Measurements from ENCODE around the gene ADNP2.

ADNP2 gene

DNA sequence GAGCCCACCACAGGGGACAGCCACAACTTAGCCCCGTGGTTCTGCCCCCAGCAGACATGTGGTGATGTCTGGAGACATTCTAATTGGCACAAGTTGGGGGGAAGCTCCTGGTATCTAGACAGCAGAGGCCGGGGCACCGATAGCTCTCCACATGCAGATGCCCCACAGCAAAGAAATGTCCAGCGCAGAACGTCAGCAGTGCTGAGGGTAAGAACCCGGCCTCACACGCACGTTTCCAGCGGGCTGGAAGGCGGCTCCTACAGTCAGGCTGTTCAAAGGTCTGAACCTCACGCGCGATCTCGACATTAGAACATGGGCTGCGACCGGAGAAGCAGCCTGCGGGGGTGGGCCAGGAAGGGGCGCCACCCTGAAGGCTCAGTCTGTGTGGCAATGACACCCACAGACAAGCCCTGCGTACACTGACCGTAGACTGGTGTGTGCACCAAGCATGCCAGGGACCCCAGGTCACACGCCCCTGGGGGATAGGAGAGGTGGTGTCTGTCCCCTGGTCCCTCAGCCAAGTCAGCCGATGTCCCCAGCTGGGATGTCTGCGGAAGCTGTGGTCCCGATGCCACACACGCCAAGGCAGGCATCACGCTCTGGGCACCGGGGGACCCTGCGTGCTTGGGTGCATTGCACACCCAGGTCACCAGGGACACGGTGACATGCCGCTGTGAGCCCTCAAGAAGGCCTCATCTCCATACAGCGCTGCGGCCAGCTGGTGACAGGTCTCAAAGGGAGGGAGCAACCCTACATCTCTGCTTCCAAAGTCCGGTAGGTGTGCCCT is 71.9 kb downstream of the ADNP2 start:
- Histone ChIP-seq H2BK120ac (ENCODE audit: low read depth, low read length) (no peak overlapping the region), H2AK5ac (ENCODE audit: low read depth, low read length) (no peak overlapping the region), H3K14ac (ENCODE audit: low read length) (peak overlapping the region; percentile 57), H3K4me2 (ENCODE audit: insufficient read depth, low read length, poor library complexity, severe bottlenecking) (no peak overlapping the region), H3K27ac (replicated peaks; ENCODE audit: low read length) (no peak overlapping the region), H3K79me1 (ENCODE audit: low read depth, low read length) (peaks cover 3% of the 10 kb centered on the region), H3K36me3 (replicated peaks in 1 of 2; ENCODE audit: control insufficient read depth in 2 of 2, insufficient read depth in 2 of 2, low read length in 2 of 2) (peaks cover 0 to 14% of the 10 kb centered on the region in 2 donors), H3K23ac (ENCODE audit: low read depth, low read length, poor library complexity) (peak overlapping the region; percentile 45), H3K9ac (ENCODE audit: low read depth, low read length, poor library complexity) (peak overlapping the region; percentile 55), H2BK15ac (ENCODE audit: low read length) (no peak overlapping the region), H3K4me3 (ENCODE audit: low read length in 2 of 2) (no peak overlapping the region), H4K91ac (ENCODE audit: low read depth, low read length, poor library complexity) (no peak overlapping the region), H4K8ac (ENCODE audit: low read depth, low read length) (no peak overlapping the region), H2BK5ac (ENCODE audit: low read length) (peak overlapping the region; percentile 17), H3K4me1 (ENCODE audit: control insufficient read depth in 2 of 2, insufficient read depth in 1 of 2, low read depth in 1 of 2, low read length in 2 of 2) (peaks cover 0 to 3% of the 10 kb centered on the region in 2 donors), H3K9me3 (replicated peaks in 1 of 2; ENCODE audit: control insufficient read depth in 2 of 2, insufficient read depth in 1 of 2, low read depth in 1 of 2, low read length in 2 of 2) (no peaks in the 10 kb centered on the region), H3K4ac (ENCODE audit: low read length) (no peak overlapping the region), H3K18ac (ENCODE audit: low read length) (peak overlapping the region; percentile 29), H2AFZ (ENCODE audit: low read length) (no peak overlapping the region), H3K27me3 (ENCODE audit: control insufficient read depth in 3 of 3, insufficient read depth in 3 of 3, low read depth in 1 of 3, low read length in 3 of 3) (no peaks in the 10 kb centered on the region), H2BK12ac (ENCODE audit: low read length) (no peak overlapping the region)
- WGBS, 2 donors (ENCODE audit: extremely low coverage in 2 of 2, insufficient read length in 2 of 2, insufficient replicate concordance in 1 of 2) = no CpG with 5 or more reads among the region's 33 CpGs
- no peak for DNase-seq (ENCODE audit: low spot score)

DNA sequence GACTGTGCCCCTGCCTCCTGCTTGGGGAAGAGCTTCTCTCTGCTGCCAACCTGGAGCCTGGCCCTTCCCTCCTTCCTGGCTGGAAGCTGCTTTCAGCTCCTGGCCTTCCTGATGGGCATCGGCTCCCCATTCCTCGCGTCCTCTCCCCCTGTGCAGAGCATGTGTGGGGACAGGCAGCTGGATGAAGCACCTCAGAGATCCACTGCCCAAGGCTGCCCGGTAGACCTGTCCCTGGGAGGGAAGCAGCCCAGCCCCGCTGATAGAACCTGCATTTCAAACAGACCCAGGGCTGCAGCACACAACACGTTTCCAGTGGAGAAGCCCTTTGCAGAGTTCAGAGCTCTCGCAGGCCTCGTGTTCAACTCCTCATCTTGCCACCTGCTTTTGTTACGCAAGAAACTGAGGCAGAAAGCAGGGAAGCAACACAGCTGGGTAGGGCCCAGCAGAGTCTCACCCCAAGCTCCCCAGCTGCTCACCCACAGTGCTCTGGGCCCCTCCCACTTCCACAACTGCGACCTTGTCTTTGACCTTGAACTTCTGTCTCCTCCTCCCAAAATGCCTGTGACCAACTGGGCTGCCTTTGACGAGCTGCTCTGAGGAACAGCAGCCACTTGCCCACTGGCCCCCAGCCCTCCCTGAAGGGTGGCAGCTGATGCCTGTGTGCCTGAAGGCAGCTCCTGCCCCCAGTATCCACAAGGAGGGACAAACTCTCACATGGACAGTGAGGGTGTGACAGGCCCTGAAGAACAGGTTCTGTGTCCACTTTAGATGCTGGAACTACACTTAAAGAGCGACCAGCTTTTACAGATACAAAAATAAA is 72.8 kb downstream of the ADNP2 start:
- no peak overlapping the region for H4K8ac ChIP-seq (ENCODE audit: low read depth, low read length)

DNA sequence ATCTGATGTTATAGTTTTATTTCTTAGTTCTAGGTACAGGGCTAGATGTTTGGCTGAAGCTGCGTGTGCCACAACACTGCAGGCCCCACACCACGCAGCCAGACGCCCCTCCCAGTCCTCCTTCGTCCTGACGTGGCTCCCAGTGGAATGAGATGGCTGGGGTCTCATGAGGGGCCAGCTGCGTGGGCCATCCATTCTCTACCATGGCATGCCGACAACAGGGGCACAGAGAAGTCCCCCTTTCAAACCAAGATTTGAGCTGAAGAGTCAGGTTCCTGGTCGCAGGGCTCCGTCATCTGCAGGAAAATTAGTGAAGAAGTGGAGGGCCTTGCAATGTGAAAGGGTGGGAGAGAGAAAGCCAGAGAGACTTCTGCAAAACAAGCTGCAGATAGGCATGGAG is 73.8 kb downstream of the ADNP2 start:
- Histone ChIP-seq H2AK5ac (ENCODE audit: low read depth, low read length) (no peak overlapping the region), H3K4me3 (ENCODE audit: low read length in 2 of 2) (no peak overlapping the region), H3K4me2 (ENCODE audit: insufficient read depth, low read length, poor library complexity, severe bottlenecking) (no peak overlapping the region), H3K4me1 (ENCODE audit: control insufficient read depth in 2 of 2, insufficient read depth in 1 of 2, low read depth in 1 of 2, low read length in 2 of 2) (peaks cover 0 to 1% of the 10 kb centered on the region in 2 donors), H2BK120ac (ENCODE audit: low read depth, low read length) (no peak overlapping the region), H3K9me3 (replicated peaks in 1 of 2; ENCODE audit: control insufficient read depth in 2 of 2, insufficient read depth in 1 of 2, low read depth in 1 of 2, low read length in 2 of 2) (peaks cover 0 to 5% of the 10 kb centered on the region in 2 donors), H4K8ac (ENCODE audit: low read depth, low read length) (no peak overlapping the region), H3K27me3 (ENCODE audit: control insufficient read depth in 3 of 3, insufficient read depth in 3 of 3, low read depth in 1 of 3, low read length in 3 of 3) (no peaks in the 10 kb centered on the region), H3K23ac (ENCODE audit: low read depth, low read length, poor library complexity) (no peak overlapping the region), H3K27ac (replicated peaks; ENCODE audit: low read length) (no peak overlapping the region), H3K14ac (ENCODE audit: low read length) (no peak overlapping the region), H2BK12ac (ENCODE audit: low read length) (no peak overlapping the region), H3K79me1 (ENCODE audit: low read depth, low read length) (peaks cover 8% of the 10 kb centered on the region), H3K4ac (ENCODE audit: low read length) (no peak overlapping the region), H3K36me3 (replicated peaks in 1 of 2; ENCODE audit: control insufficient read depth in 2 of 2, insufficient read depth in 2 of 2, low read length in 2 of 2) (peaks cover 0 to 14% of the 10 kb centered on the region in 2 donors), H3K18ac (ENCODE audit: low read length) (no peak overlapping the region), H2BK15ac (ENCODE audit: low read length) (no peak overlapping the region), H3K9ac (ENCODE audit: low read depth, low read length, poor library complexity) (no peak overlapping the region), H4K91ac (ENCODE audit: low read depth, low read length, poor library complexity) (no peak overlapping the region), H2BK5ac (ENCODE audit: low read length) (no peak overlapping the region), H2AFZ (ENCODE audit: low read length) (no peak overlapping the region)
- no CpG with 5 or more reads among the region's 9 CpGs for WGBS, 2 donors (ENCODE audit: extremely low coverage in 2 of 2, insufficient read length in 2 of 2, insufficient replicate concordance in 1 of 2)
- DNase-seq (ENCODE audit: low spot score) = no peak

More for the DNA sequence above, 72.8 kb downstream of the ADNP2 start:
- Histone ChIP-seq H3K18ac (ENCODE audit: low read length) (no peak overlapping the region), H2BK12ac (ENCODE audit: low read length) (no peak overlapping the region), H3K79me1 (ENCODE audit: low read depth, low read length) (peaks cover 8% of the 10 kb centered on the region), H2BK120ac (ENCODE audit: low read depth, low read length) (no peak overlapping the region), H3K9me3 (replicated peaks in 1 of 2; ENCODE audit: control insufficient read depth in 2 of 2, insufficient read depth in 1 of 2, low read depth in 1 of 2, low read length in 2 of 2) (peaks cover 0 to 5% of the 10 kb centered on the region in 2 donors), H2AFZ (ENCODE audit: low read length) (no peak overlapping the region), H3K36me3 (replicated peaks in 1 of 2; ENCODE audit: control insufficient read depth in 2 of 2, insufficient read depth in 2 of 2, low read length in 2 of 2) (peaks cover 0 to 14% of the 10 kb centered on the region in 2 donors), H2AK5ac (ENCODE audit: low read depth, low read length) (no peak overlapping the region), H3K23ac (ENCODE audit: low read depth, low read length, poor library complexity) (peak overlapping the region; percentile 45), H3K4me3 (ENCODE audit: low read length in 2 of 2) (no peak overlapping the region), H2BK15ac (ENCODE audit: low read length) (no peak overlapping the region), H3K9ac (ENCODE audit: low read depth, low read length, poor library complexity) (no peak overlapping the region), H3K4me2 (ENCODE audit: insufficient read depth, low read length, poor library complexity, severe bottlenecking) (no peak overlapping the region), H3K14ac (ENCODE audit: low read length) (peak overlapping the region; percentile 95), H3K27ac (replicated peaks; ENCODE audit: low read length) (no peak overlapping the region), H3K4me1 (ENCODE audit: control insufficient read depth in 2 of 2, insufficient read depth in 1 of 2, low read depth in 1 of 2, low read length in 2 of 2) (no peaks in the 10 kb centered on the region), H3K4ac (ENCODE audit: low read length) (no peak overlapping the region), H3K27me3 (ENCODE audit: control insufficient read depth in 3 of 3, insufficient read depth in 3 of 3, low read depth in 1 of 3, low read length in 3 of 3) (no peaks in the 10 kb centered on the region), H2BK5ac (ENCODE audit: low read length) (no peak overlapping the region), H4K91ac (ENCODE audit: low read depth, low read length, poor library complexity) (no peak overlapping the region)
- DNase-seq (ENCODE audit: low spot score) = no peak
- WGBS, 2 donors (ENCODE audit: extremely low coverage in 2 of 2, insufficient read length in 2 of 2, insufficient replicate concordance in 1 of 2) = no CpG with 5 or more reads among the region's 12 CpGs

Measured in neuronal stem cell (in vitro differentiated cells).